HG03064 (cell line): Measurements from ENCODE around the gene LUC7L2.
"Not testable (repeated sequence)": the region's sequence is repeated elsewhere in the genome, so short reads cannot be mapped to it uniquely, and the experiment has no call there.

Experiments used
- ATAC-seq: cut with Tn5 transposase; IDR thresholded peaks from one replicate; pipeline ENCODE4 v1.9.1; 2021; ENCODE audit warnings: low read depth; ENCODE audit not compliant: unreplicated experiment

LUC7L2 gene

DNA sequence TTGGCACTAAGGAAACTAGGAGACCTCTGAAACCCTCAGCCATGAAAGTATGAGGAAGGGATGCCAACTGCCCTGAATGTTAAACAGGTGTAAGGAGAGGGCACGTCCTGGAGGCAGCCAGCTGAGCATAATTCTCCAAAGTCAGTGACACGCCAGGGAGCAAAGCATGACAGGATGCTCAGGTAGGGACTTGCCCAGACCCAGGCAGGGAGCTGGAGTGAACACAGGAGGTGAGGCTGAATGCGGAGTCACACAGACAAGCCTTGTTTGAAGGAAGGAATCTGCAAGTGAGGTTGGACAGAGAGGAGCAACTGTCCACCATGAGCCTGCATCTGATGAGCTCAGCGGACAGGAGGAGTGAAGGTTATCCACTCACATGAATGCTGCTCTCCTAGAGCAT lies 82.3 kb downstream of the LUC7L2 start:
- ATAC-seq = no peak

DNA sequence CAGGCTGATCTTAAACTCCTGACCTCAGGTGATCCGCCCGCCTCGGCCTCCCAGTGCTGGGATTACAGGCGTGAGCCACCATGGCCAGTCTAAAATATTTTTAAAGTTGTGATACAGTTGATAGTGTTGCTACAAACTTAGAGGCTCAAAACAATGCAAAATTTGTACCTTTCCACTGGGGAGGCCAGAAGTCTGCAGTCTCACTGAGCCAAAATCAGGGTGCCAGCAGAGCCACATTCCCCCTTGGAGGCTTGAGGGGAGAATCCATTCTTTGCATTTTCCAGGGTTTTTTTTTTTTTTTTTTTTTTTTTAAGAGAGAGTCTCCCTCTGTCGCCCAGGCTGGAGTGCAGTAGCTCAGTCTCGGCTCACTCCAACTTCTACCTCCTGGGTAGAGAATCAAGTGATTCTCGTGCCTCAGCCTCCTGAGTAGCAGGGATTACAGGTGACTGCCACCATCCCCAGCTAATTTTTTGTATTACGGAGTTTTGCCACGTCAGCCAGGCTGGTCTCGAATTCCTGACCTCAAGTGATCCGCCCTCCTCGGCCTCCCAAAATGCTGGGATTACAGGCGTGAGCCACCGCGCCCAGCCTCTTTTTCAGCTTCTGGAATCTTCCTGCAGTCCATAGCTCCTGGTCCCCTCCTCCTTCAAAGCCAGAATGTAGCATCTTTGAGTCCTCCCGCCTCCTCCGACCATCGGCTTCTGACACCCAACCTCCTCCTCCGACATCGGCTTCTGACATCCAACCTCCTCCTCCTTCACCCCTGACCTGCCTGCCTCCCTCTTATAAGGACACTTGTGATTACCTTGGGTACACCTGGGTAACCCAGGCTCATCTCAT lies 86.6 kb downstream of the LUC7L2 start:
- ATAC-seq = no peak

DNA sequence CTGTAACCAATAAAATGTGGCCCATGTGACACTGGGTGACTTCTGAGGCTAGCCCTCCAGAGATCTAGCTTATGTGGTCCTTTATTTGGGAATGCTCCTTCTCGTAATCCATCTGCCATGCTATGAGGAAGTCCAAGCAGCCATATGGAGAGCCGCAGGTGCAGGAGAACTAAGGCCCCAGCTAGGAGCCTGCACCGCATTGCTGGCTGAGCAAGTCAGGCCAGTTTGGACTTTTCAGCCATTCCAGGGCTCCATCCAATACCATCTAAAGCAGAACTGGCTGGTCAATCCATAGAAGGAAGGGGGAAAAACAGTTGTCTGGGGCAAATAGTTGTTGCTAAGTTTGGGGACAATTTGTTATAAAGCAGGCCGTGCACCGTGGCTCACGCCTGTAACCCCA lies 91.2 kb downstream of the LUC7L2 start:
- ATAC-seq = no peak

DNA sequence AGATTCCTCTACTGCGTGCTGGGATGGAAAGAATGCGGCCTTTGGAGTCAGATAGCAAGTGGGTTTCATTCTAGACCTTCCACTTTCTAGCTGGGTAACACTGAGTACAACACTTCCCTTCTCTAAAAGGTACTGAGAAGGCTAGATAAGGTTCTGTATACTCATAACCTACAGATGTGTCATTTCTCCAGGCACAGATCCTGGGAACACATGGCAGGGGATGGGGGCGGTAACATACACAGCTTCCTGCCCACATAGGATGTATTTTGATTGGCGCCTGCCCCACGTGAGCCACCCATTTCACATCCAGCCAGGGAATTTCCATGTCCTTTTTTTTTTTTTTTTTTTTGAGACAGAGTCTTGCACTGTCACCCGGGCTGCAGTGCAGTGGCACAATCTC lies 91.9 kb downstream of the LUC7L2 start:
- ATAC-seq = no peak

DNA sequence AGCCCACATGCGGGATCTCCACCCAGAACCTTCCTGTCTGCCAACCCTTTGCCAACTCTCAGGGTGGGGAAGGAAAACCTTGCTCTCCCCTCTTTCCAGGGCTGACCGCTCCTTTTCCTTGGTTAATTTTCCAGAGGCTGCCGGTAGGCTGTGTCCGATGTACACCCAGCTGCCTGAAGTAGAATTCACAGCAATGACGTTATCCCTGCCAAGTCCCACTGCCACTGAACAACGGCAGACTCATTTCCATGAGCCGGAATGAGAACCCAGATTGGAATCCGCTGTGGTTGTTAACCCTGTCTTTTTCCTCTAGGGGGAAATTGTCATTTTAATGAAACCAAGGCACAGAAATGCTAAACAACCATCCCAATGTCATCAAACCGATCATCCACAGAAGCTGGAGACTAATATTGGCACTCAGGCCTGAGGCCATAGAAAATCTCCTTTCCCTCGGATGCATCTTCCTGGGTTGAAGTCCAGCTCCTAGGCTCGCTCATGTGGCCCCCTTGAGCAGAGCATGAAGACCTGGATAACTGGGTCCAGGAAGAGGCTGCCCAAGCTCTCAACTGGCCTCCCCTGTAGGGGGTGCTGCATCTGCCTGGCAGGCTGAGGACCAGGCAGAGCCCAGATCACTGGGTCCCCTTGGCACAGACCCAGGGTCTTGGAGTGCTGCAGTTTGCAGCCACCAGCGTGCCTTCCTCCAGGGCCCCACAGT lies 93.4 kb downstream of the LUC7L2 start:
- ATAC-seq = no peak

DNA sequence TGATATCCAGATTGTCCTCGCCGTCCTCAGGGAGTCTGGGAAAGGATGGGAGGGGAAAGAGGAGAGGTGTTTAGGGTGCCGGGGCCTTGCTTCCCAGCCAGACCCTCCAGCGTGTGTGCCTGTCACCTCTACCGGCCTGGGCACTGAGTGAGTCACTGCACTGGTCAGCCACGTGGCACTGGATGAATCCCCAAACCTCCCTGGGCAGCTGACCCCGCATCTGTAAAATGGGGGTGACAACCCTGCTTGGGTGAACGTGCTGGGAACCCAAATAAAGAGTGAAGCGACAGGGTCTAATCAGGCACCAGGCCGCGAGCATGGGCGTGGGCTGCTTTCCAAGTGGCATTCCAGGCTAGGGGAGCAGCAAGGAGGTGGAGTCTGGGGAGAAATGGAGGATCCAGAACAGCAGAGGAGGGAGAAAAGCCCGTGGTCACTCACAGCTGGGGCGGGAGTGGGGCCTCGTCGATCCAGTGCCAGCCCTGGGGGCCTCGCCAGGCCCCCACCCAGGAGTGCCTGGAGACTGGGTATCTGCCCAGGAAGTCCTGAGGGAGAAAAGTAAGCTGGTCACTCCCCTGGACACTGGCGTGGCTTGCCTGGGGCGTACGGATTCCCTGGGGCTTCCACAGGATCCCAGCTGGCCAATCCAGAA lies 94.1 kb downstream of the LUC7L2 start:
- ATAC-seq = no peak

DNA sequence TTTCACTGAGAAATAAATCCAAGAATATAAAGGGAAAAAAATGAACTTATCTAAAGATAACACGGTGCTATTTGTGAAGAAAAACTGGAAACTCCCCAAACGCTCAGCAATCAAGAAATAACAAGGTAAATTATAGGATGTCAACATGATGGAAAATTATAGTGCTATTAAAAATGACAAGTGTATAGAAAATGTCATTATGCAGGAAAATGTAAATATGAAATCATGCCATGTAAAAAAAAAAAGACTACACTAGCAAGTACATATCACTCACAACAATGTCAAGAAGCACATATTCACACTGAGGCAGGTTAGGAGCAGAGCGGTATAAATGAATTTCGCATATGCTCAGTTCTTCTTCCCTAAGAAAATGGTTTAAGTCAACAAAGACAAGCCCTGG lies 96.1 kb downstream of the LUC7L2 start:
- no peak for ATAC-seq

DNA sequence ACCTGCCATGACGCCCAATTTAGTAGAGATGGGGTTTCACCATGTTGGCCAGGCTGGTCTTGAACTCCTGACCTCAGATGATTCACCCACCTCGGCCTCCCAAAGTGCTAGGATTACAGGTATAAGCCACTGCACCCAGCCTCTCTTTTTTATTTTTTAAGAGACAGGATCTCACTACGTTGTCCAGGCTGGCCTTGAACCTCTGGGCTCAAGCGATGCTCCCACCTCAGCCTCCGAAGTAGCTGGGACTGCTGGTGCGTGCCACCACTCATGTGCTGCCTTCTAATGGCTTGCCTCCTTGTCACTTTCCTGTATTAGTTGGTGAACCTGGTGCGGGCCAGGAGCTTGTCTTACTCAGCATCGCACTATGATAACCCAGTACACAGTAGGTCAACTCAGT lies 96.8 kb downstream of the LUC7L2 start:
- no peak for ATAC-seq

DNA sequence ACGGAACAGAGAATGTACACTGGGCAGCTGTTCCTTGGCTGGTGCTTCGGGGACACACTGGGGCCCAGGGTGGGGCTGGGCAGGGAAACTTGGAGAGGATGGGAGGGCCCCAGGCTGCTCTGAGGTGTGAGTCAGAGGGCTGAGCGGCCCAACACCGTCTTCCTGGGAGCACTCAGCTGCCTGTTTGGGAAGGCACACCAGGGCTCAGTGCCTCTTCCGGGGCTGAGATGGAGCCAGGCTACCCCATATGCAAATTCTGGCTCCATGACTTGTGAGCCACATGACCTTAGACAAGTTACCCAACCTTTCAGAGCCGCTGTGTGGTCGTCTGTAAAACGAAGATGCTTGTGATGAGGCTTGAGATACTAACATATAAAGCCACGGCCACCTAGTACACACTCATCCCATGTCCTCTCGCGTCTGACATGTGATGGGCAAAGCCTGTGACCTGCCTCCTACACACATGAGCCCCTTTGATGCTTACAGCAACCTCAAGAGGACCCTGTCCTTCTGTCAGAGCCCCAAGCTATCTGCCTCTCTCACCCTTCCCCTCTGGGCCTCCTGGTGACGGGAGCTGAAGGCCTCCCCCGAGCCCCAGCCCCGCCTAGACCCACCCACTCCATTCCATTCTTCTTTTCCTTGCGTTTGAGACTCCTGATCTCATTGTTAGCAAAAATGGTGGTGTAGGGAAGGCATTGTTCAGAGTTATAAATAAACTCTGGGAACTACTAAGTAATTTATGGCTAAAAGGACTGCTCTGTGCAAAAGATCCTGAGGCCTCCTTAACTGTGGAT lies 97.7 kb downstream of the LUC7L2 start:
- no peak for ATAC-seq

DNA sequence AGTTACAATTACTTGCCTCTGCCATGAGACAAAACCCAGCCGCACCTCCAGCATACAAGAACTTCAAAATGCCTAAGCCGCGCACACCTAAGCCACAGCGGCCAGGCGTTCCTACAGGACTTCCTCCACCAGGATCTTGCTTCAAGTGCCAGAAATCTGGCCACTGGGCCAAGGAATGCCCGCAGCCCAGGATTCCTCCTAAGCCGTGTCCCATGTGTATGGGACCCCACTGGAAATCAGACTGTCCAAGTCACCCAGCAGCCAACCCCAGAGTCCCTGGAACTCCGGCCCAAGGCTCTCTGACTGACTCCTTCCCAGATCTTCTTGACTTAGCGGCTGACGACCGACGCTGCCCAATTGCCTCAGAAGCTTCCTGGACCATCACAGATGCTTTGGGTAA lies 103.7 kb downstream of the LUC7L2 start:
- not testable (repeated sequence) for ATAC-seq

DNA sequence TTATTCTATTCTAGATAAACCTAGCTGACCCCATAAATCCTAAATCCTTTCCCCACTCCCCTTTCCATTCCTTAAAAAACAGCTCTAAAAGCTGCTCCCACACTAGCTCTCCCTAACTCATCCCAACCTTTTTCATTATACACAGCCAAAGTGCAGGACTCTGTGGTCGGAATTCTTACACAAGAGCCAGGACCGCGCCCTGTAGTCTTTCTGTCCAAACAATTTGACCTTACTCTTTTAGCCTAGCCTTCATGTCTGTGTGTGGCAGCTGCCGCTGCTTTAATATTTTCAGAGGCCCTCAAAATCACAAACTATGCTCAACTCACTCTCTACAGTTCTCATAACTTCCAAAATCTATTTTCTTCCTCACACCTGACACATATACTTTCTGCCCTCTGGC lies 104.8 kb downstream of the LUC7L2 start:
- not testable (repeated sequence) for ATAC-seq

DNA sequence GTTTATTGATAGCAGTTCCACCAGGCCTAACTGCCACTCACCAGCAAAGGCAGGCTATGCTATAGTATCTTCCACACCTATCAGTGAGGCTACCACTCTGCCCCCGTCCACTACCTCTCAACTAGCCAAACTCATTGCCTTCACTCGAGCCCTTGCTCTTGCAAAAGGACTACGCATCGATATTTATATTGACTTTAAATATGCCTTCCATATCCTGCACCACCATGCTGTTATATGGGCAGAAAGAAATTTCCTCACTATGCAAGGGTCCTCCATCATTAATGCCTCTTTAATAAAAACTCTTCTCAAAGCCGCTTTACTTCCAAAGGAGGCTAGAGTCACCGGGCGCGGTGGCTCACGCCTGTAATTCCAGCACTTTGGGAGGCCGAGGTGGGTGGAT lies 105.4 kb downstream of the LUC7L2 start:
- ATAC-seq = not testable (repeated sequence)

DNA sequence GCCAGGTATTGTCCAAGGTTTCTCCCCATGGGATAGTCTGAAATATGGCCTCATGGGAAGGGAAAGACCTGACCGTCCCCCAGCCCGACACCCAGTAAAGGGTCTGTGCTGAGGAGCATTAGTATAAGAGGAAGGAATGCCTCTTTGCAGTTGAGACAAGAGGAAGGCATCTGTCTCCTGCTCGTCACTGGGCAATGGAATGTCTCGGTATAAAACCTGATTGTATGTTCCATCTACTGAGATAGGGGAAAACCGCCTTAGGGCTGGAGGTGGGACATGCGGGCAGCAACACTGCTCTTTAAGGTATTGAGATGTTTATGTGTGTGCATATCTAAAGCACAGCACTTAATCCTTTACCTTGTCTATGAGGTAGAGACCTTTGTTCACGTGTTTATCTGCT lies 108.0 kb downstream of the LUC7L2 start:
- ATAC-seq = not testable (repeated sequence)

DNA sequence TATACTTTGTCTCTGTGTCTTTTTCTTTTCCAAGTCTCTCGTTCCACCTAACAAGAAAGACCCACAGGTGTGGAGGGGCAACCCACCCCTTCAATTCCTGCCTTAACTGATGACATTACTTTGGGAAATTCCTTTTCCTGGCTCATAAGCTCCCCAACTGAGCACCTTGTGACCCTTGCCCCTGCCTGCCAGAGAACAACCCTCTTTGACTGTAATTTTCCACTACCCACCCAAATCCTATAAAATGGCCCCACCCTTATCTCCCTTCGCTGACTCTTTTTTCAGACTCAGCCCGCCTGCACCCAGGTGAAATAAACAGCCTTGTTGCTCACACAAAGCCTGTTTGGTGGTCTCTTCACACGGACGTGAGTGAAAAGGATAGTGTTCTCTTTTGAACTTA lies 108.6 kb downstream of the LUC7L2 start:
- ATAC-seq = not testable (repeated sequence)

DNA sequence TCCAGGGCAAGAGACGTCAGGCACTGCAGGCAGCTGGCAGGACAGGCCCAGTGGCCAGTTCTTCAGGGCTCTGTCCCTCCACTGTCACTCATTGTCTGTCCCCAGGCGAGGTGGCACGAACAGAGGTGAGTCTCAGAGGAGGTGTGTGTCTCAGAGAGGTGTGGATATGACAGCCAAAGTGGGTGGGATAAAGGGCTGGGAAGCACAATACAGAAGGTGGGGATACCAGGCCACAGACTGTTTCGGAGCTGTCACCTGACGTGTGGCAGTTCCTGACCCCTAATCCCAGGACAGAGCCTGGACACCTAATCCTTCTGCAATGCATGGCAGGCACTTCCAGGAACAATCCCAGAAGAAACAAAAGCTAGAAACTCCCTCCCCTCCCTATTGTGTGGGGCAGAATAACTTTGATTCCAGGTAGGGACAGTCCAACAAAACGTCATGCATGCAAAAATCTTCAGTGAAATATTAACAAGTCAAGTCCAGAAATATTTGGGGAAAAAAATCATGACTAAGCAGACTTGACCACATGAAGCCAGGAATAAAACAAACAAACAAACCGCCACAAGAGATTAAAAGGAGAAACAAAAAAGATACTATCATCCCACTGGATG lies 112.2 kb downstream of the LUC7L2 start:
- no peak for ATAC-seq
